Astrocyte of the hippocampus (primary cell): ENCODE data around the gene COX4I2.

Experiments used
- DNase-seq: peaks from one replicate; pipeline ENCODE4 v3.0.0; 2011; ENCODE audit warnings: low read depth, low spot score

Gene COX4I2

GRCh38 chr20:31693987-31694661 lies 56.4 kb downstream of the COX4I2 start:
- no peak for DNase-seq
